Central memory CD4-positive, alpha-beta T cell (primary cell): Measurements from ENCODE around the gene FOXP4.

ENCODE experiments used
- DNase-seq: peaks from one replicate; pipeline ENCODE4 v3.0.0; 2022

The FOXP4 gene

DNA sequence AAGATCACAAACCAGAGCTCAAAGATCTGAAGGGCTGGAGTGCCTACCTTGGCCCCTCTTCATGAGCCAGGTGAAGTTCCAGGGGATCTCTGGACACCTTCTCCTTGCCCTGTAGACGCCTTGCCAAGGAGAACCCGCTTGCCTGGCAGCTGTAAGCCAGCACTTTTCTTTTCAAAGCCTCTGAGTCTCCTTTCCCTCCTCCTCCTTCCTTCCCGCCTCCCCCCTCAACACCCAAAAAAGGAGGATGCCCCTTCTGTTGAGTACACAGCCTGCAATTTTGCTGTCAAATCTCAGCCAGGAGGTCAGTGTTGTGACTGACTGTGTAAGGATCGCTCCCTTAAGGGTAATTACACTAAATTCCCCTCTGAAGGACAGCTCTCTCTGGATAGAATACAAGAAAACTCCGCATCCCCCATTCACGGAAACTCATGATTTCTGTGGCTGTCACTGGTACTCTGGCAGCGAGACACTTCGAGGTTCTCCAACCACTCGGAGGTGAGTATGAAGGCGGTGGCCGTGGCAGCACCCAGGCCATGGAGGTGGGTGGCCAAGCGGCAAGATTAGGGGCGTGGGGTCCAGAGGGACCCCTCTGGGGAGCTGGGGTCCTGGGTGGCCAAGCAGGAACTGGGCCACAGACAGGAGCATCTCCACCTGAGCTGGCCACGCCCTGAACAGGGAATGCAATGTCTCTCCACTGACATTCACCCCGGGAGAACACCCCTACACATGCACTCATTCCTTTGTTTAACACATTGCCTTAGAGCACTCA, 23.2 kb upstream of the FOXP4 start:
- no peak for DNase-seq

DNA sequence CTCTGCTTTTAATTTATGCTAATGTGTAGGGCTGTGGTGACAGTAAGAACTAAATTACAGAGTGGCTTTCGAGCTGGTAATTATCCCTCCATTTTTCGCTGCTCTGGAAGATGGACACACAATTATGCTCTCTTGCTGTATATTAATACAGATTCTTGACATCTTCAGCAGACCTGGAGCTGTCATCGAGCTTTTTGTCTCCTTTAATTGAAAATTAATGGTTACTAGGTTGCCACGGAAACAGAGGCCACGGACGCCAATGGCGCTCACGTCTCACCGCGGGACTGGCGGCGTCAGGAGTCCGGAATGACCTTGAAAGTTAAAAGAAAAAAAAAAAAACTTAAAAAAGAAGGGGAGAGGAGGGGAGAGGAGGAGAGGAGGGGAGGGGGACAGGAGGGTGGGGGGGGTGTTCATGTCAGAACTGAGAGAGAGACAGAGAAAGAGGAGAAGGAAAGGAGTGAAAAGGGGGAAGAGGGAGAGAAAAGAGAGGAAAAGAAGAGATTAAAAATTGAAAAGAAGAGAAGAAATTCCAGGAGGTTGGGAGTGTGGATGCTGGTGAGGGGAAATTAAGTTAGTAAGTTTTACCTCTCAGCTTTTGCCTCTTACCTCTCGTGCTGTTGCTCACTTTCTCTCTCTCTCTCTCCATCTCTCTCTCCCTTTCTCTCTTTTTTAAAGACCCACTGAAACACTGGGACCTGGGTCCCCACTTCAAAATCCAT, 22.1 kb upstream of the FOXP4 start:
- DNase-seq = no peak

DNA sequence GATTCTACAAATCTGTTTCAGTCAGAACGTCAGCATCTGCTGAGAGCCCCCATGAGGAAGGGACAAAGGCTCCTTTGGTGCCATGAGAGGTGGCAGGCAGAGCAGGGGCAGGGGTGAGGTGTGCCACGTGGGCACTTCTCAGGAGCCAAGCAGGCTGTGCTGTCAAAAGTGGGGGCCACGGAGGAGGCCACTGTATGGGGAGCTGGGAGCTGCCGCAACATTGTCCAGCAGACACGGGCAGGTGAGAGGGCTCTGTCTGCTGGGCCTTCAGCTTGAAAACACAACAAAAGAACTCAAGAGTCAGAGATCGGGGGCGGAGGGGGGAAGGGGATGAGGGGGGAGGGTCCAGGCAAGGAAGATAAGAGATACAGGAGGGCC, 21.6 kb upstream of the FOXP4 start:
- DNase-seq = no peak

DNA sequence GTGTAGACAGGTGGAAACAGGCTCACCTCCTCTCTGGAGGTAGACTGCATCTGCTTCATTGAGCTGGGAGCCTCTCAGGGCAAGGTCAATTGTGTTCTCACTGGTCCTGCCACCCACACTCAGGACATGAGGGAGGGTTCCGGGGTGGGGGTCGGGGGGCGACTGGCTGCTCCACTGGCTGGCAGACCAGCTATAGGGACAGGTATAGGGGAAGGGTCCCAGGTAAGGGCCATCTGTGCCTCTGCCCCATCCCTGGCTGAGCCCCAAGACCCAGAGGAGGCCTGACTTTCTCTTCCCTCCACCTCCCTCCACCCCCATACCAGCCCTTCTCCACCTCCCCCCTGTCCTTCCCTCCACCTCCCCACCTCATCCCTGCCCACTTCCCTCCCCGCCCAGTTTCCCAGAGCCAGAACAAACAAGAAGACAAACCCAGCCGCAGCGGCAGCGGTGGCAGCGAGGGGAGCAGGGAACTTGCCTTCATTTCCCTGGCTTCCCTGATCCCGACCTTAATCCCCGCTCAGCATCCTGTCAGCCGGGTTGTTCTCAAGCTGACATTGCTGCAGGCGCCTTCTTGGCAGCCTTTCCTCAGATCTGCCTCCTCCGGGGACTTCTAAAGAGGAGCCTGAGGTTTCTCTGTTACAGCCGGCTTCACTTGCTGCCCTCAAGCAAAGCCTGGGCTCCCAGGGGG, 18.3 kb upstream of the FOXP4 start:
- DNase-seq = no peak

DNA sequence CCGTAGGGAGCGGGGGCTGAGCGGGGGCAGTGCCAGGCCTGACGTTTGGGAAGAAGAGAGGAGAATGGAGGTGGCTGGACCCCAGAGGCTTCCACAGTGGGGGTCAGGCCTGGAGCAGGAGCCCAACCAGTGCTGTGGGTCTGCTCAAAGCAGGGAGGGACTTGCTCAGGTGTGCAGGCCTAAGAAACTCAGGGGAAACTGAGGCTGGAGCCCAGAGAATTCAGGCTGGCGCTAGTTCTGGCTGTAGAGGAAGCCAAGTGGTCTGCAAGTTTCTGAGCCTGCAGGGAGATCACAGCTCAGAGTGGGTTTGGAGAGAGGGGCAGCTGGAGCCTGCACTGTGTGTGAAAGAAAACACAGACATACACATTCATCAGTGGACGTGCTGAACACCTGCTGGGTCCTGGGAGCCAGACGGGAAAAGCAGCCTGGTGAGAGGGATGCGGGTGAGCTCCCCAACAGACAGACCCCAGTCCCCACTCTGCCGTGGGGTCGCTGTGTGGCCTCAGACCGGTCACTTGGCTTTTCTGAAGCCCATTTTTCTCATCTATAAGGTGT, 17.7 kb upstream of the FOXP4 start:
- DNase-seq = no peak

DNA sequence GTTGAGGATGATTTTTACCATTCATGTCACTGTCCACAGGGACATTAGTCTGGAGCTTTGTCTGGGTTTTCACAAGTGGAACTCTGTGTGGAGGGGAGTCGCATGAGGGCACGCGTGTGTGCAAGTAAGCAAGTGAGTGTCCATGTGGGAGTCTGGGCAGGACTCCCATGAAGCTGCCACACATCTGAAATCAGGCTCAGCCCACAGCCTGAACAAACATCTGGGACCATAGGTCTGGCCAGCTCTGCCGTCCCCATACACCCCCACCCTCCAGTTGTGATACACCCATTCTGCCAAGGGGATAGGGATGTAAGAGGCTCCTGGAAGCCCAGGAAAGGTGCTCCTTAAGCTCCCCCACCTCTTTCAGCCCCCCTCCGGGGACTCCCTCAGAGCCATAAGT, 17.1 kb upstream of the FOXP4 start:
- DNase-seq = no peak

DNA sequence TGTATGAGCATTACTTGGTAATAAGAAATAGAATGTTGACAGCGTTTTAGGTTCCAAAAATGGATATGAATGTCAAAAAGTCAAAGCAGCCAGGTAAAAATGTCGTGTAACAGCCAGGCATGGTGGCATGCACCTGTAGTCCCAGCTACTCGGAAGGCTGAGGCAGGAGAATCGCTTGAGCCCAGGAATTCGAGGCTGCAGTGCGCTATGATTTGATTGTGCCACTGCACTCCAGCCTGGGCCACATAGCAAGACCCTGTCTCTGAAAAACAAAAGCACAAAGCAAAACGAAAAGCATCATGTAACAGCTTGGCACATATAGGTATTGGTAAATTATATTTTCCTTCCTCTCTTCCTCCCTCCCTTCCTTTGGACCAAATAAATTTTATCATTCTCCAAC, 16.2 kb upstream of the FOXP4 start:
- no peak for DNase-seq

DNA sequence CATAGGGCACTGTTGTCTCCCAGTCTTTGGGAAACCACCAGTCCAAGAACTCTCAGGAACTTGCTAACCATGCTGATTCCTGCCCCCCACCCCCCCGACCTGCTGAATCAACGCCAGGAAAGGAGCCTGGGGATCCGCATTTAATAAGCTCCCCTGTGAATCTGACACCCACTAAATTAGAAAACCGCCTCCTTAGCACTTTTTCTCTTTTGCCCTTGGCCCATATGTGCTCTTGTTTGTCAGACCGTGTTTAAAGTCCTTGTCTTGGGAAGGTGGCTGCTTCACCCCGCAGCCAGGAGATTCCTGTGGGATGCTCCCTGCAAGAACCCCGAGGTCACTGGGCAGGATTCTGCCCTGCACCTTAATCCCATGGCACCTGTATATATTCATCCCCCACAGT, 15.7 kb upstream of the FOXP4 start:
- no peak for DNase-seq

DNA sequence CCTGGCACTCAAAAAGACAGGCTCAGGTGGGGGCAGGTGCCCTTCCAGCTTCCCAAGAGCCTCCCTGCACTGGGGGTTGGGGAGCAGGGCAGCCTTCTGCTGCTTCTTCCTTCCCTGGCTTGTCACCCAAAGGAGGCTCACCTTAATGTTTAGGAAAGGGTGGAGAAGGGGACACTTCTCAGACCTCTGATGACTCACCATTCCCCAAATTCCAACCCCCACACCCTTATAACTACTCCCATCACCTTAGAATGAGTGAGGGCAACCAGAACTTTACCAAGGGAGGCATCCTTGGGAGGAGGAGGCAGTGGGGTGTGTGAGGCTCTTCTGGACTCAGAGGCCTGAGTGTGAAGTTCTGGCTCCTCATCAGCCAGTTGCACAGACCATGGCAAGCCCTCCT, 15.2 kb upstream of the FOXP4 start:
- no peak for DNase-seq

DNA sequence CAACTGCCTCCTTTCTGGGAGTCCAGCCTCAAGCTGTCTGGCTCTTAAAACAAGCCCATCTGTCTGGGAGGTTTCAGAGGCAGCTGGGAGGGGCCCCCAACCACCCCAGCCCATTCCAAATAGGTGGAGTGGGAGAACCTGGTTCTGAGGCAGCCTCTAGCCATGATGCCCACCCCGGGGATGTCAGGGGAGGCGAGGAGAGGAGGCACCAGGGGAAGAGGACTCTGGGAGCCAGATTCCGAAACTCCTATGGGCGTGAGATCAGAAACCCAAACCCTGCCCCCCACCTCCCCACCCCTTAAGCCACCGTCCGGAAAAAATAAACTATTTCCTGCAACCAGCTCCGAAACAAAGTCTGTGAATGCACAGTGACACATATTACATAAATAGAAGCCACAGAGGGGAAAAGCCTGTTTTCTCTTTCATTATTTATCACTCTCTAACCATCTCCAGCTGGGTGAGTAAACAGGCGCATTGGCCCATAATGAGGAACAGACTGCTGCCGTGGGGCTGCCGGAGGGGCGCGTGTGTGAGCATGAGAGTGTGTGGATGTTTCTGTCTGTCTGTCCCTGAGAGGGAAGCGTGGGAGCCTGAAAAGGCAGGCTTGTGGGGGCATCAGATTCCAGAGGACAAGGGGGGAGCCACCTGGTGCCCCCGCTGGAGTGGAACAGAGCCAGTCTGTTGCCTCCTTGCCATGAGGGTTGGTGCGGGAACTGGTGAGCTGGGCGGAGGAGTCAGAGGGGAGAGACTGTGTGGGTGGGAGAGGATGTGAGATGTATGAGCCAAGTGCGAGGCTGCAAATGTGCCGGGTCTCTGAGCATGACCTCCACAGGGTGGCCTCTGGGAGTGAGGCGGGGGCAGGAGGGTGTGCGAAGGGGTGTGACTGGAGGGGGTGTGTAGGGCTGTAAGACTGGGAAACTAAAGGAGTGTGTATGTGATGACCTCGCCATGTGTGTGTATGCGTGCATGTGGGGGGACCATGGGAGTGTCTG, 14.3 kb upstream of the FOXP4 start:
- DNase-seq = peak; percentile 61

DNA sequence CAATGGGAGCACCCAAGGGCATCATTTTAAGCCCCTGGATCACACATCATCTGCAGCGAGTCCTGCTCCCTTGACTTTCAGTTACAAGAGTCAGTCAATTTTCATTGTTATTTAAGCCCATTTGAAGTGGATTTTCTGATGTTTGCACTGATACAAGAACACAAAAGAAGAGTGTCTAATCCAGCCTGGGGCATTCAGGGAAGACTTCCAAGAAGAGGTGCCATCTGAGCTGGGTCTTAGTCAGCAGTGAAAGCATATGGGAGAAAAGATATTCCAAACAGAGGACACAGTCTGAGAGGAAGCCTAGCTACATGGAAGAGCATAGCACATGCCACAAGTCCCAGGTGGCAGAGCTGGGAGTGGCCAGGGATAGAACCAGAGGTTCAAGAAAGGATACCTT, 10.4 kb upstream of the FOXP4 start:
- no peak for DNase-seq

DNA sequence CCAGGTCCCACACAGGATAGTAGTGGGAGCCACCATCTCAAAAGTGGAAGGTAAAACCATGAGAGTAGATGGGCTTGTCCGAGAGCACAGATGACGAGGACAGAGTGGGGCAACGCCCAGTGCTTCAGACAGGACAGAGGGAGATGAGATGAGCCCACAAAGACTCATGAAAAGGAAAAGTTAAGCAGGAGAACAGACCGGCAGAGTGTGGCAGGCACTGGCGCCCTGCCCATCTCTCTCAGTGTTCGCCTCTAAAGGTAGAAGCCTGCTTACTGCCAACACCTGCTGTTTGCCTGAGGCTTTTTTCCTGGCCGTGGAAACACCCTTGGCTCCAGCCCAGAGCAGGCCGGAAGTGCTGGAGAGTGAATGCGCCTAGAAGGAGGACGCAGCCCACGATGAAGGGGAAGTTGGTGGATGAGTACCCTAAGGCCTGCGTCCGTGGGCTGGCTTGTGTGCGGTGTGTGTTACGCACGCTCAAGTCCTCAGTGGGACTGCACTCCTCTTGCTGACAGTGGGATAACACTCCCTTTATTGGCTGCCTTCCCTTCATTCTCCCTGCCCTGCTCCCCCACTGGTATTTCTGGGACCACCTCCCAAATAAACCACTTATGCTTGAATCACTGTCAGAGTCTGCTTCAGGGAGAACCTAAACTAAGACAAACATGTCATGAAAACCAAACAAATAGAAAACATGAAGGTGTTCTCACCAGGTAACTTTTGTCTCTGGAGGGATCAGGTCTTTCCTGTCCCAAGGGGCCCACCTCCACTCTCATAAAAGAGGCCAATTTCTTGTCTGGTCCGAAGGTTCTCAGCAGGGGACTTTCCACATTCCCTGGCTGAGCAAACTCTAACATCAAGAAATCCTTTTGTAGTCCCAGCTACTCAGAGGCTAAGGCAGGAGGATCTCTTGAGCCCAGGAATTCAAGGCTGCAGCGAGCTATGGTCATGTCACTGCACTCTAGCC, 9.1 kb upstream of the FOXP4 start:
- DNase-seq = no peak

DNA sequence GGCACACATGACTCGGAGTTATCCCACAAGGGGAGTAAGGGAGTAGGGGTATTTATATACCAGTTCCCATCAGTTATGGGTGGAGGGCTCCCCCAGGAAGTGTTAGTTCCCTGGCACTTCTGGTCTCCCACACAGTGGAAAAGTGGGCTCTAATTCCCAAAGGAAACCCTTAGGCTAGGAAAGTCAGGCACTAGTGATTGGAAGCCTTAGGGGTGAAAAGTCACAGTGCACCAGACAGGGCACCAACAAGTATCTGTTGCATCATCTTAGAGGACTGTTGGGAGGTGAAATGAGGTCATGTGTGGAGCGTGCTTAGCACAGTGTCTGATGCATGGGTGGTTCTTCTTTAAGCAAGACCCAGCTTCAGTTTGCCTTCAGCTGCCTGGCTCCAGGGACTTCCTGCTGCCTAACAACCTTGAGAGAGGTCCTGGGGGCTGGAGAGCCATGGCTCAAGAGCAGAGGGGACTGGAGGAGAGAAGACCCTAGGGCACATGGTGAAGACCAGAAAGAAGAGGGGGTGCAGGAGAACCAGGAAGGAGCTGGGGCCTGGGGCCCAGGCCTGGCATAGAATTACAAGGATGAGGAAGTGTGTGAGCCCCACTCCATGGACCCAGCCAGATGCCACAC, 7.5 kb upstream of the FOXP4 start:
- no peak for DNase-seq

DNA sequence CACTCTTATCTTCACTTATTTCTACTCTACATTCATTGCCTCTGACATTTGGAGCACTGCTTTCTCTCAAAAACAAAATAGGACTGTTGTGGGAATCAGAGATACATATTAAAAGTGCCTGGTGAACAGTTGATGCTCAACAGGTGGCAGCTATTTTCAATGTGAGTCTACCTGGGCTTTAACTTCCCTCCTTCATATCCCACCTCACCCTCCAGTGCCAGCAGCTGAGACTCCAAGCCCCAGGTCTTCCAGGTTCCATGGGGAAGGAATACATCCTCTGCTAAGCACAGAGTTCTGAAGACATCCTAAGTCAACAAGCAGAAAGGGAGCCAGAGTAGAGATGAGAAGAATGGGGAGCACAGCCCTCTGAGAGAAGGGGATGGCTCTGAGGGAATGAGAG, 7.0 kb upstream of the FOXP4 start:
- no peak for DNase-seq

DNA sequence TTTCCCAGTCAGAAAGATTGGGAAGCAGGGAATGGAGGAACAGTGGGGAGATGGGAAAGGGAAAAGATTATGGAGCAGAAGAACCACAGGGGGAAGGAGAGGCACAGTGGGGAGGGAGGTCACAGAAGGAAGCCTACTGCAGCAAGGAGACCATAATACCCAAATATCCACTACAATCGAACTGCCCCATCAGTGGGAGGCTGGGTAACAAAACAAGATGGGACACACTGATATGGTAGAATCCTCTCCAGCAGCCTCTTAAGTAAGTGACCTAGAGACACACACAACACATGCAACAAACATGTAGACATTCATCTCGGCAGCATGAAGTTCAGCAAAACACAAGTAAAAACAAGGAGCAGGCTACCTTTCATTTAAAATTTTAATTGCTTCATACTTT, 4.8 kb upstream of the FOXP4 start:
- DNase-seq = no peak

DNA sequence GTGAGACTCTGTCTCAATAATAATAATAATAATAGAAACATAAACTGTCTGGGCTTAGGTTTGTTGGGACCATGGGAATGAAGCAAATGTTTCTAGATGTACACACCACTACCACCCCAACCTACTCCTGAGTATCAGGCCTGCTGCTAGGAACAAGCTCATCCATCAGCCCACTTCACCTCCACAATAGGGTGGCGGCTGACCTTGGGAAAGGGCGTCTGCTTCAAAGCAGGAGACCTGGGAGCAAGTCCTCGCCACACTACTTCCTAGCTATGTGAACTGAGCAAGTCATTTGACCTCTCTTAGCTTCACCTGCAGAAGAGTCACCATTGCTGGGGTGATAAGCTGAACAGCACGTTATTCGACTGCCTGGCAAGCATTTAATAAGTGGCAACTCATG, 3.1 kb upstream of the FOXP4 start:
- no peak for DNase-seq

DNA sequence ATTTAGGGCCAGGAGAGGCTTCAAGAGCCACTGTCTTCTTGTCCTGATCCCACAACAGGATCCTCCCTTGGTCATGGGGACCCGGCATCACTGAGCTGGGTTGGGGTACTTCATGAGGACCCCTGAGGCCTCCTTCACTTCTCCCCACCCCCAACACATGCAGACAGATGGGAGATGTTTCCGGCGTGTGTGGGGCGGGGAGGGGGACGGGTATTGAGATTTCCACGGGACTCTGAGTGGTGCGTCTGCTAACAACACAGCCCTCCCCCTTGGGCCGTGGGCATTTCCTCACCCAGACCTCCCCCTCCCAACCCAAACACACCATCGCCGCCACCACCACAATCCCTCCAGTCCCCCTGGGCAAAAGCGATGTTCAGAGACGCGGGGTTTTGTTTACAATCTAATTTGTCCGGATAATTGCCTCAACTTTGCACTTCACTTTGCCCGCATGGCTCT, 906 bp upstream of the FOXP4 start:
- no peak for DNase-seq

DNA sequence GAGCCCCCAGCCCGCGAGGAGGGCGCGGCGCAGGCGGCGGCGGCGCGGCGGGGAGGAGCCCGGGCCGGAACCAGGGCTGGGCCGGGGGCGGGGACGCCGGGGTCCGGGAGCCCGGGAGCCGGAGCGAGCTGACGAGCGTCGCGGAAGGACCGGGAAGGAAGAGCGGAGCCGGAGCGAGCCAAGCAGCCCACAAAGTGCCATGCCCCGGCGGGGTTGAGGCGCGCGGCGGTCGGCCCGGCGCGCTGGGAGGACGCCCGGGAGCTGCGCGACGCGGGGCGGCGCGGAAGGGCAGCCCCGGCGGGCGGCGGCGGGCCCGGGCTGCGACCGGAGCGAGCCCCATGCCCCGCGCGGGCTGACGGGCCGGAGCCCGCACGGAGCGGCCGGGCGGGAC, 289 bp downstream of the FOXP4 start:
- no peak for DNase-seq

DNA sequence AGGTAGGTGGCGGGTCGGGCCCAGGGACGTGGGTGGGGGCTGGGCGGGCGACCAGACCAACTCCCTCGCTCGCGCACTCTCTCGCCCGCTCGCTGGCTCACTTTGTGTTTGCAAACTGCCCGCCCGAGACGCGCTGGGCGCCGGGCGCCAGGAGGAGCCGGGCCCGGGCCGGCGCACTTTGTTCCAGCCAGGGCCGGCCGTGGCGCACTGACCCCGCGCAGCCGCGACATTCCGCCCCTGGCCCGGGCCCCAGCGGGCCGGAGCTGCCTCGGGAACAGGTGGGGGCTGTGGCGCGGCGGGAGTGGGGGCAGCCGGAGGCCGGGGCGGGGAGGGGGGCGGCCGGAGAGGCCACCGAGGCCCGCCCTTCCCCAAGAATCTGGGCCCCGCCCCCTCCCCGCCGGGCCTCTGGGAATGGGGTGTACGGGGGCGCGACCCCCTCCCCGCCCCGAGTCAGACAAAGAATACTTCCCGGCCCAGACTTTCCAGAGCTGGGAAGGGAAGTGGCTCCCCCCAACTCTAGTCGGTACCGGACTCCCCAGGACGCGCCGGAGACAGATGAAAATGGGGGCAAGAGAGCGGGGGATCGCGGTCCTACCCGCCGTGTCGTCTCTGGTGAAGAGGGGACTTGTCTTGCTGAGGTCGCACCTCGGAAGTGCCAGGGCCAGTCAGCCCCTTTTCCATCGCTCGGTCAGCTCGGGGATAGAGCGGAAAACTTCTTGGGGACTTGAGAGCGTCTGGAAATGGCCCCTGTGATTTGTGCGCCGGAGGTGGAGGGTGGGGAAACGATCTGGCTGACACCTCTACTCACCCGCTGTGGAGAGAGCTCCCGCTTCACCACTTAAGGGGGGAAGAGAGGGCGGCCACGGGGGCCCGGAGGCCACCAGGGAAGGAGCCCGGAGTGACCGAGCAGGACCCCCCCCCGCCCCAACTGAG, 951 bp downstream of the FOXP4 start:
- DNase-seq = peak; percentile 28

DNA sequence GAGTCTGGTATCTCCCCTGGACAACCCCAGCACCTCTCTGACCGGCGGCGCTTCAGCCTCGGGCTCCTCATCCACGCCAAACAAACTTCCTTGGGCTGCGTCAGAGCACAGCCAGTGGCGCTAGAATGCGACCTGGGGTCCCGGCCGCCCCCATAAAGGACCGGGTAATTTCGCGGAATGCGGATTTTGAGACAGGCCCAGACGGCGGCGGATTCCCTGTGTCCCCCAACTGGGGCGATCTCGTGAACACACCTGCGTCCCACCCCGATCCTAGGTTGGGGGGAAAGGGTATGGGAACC, 1.6 kb downstream of the FOXP4 start:
- no peak for DNase-seq
